ENCODE results near the gene MEAK7. TPM values are rescaled to one million over a fixed set of nuclear protein-coding genes. Genes with fewer than 3 reads are reported as not detected.
A peak's percentile ranks its signal among the peaks of the same experiment; 100 is the strongest.

Gene MEAK7
- total and polyA plus RNA-seq, 12 donors, result 3.6 to 14.1 (median 6.8) TPM

DNA sequence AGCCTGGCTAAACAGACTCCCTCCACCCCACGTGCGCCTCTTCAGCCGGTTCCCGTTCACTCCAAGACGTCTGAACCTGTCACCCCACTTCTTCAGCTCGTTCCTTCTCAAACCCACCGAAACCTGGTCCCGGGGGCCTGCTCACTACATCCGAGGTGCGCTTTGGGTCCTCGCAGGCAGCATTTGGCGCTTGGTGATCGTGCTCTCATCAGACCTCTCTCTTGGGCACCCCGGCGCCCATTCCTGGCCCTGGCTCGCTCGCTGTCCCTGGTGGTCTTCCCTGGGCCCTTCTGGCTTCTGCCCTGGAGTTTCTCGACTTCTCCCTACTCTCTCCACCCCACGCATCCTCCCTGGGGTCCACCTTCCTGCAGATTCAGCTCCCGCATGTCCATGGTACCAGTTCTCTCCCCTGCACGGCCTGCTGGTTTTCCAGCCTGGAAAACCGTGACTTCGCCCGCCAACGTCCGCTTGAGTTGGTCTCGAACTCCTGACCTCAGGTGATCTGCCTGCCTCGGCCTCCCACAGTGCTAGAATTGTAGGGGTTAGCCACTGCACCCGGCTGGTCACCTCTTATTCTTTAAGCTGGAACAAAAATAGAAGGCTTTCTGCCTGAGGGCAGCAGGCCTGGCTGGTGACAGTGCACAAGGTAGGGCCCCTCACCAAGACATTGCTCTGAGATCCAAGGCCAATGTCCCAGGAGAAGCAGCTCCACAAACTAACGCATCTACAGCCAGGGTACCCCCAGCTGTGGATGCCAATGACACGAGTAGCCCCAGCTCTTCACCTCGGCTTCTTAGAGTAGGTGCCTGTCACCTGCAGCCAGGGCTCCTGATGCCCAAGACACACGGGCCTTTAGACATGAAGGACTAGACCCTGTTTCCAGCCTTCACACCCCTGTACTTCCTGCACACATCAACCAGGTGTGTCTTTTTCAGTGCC, 1.1 kb upstream of the MEAK7 start:
- peak overlapping the region in 4 of 5 donors; percentile 43 to 91 (median 62) for H3K27ac ChIP-seq
- WGBS, 4 donors, result 72 to 77% (median 75%) methylated on average over 28 to 33 of the region's 33 CpGs
- no peaks in the 10 kb centered on the region for H3K36me3 ChIP-seq (replicated peaks in 1 of 2)
- peaks cover 7 to 16% of the 10 kb centered on the region in 2 donors for H3K4me1 ChIP-seq (replicated peaks in 1 of 2)
- no peaks in the 10 kb centered on the region for H3K9me3 ChIP-seq (replicated peaks in 1 of 3)
- TF ChIP-seq, protein P1, sequence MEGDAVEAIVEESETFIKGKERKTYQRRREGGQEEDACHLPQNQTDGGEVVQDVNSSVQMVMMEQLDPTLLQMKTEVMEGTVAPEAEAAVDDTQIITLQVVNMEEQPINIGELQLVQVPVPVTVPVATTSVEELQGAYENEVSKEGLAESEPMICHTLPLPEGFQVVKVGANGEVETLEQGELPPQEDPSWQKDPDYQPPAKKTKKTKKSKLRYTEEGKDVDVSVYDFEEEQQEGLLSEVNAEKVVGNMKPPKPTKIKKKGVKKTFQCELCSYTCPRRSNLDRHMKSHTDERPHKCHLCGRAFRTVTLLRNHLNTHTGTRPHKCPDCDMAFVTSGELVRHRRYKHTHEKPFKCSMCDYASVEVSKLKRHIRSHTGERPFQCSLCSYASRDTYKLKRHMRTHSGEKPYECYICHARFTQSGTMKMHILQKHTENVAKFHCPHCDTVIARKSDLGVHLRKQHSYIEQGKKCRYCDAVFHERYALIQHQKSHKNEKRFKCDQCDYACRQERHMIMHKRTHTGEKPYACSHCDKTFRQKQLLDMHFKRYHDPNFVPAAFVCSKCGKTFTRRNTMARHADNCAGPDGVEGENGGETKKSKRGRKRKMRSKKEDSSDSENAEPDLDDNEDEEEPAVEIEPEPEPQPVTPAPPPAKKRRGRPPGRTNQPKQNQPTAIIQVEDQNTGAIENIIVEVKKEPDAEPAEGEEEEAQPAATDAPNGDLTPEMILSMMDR (IDR thresholded peaks at IDR 0.05), result no peak
- peak in 2 of 7 donors; percentile 44 to 63 for DNase-seq
- intact Hi-C loops (cut with DNase I), result loop anchor here in 1 of 2 donors (5.0 kb wide), 1 partner anchor 232 kb away; no protein-coding TSS in a partner anchor
- H3K27me3 ChIP-seq, result no peaks in the 10 kb centered on the region
- peak overlapping the region in 2 of 4 donors; percentile 74 to 82 for H3K4me3 ChIP-seq

DNA sequence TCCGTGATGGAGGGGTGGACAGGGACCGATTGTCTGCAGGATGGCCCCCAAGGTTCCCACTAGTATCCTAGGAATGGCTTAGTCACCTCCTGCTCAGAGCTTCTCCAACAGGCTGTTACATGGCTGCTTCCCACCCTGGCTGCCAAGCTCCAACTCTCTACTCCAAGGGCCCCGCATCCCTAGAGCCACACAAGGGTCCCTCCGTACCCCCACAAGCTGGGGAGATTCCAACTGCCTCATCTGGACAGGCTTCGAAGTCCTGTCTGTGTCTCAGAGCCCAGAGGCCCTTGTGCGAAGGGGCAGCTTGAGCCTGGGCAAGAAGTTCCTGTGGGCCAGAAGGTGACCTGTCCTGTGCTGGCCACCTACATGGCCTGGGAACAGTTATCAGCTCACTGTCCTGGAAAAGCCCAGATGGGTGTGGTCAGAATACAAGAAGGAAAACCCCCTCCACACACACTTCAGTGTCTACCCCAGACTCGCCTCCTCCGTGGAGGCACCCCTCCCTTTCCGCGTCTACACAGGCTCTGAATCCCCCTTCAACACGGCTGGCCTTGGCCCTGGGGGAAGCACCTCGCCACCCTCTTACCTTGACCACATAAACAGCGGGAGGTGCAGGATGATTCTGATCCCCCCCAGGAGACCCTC, 586 bp downstream of the MEAK7 start:
- WGBS, 4 donors, result 28 to 39% (median 34%) methylated on average over 9 to 13 of the region's 13 CpGs
- peaks cover 7 to 16% of the 10 kb centered on the region in 2 donors for H3K4me1 ChIP-seq (replicated peaks in 1 of 2)
- peak in 3 of 7 donors; percentile 29 to 45 (median 35) for DNase-seq
- H3K27ac ChIP-seq, result peak overlapping the region in 3 of 5 donors; percentile 29 to 76 (median 56)
- H3K27me3 ChIP-seq, result no peaks in the 10 kb centered on the region
- no peak for TF ChIP-seq POLR2A (IDR thresholded peaks at IDR 0.05)
- TF ChIP-seq, protein P1 (IDR thresholded peaks at IDR 0.05), result no peak
- H3K36me3 ChIP-seq (replicated peaks in 1 of 2), result no peaks in the 10 kb centered on the region
- no peaks in the 10 kb centered on the region for H3K9me3 ChIP-seq (replicated peaks in 1 of 3)
- intact Hi-C loops (cut with DNase I), result no loop called here
- H3K4me3 ChIP-seq, result peak overlapping the region; percentile 38 to 82 (median 63)

DNA sequence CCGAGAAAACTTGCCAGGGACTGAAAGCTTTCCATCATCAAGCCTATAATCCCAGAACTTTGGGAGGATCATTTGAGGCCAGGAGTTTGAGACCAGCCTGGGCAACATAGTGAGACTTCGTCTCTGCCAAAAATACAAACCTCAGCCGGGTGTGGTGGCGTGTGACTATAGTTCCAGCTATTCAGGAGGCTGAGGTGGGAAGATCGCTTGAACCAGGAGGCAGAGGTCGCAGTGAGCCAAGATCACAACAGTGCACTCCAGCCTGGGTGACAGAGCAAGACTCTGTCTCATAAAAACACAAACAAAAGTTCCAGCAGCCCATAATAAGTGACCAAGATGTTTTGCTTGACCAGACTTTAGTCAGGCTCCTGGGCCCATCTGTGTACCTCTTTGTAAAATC, 1.9 kb downstream of the MEAK7 start:
- no peak overlapping the region for H3K4me3 ChIP-seq
- H3K9me3 ChIP-seq (replicated peaks in 1 of 3), result no peaks in the 10 kb centered on the region
- intact Hi-C loops (cut with DNase I), result no loop called here
- TF ChIP-seq, protein P1 (IDR thresholded peaks at IDR 0.05), result no peak
- TF ChIP-seq POLR2A (IDR thresholded peaks at IDR 0.05), result no peak
- no peak for DNase-seq
- no peaks in the 10 kb centered on the region for H3K27me3 ChIP-seq
- no peak overlapping the region for H3K27ac ChIP-seq
- WGBS, 4 donors, result 96 to 100% (median 96%) methylated on average over 5 to 6 of the region's 6 CpGs
- H3K36me3 ChIP-seq (replicated peaks in 1 of 2), result peaks cover 0 to 4% of the 10 kb centered on the region in 2 donors
- H3K4me1 ChIP-seq (replicated peaks in 1 of 2), result peaks cover 7 to 16% of the 10 kb centered on the region in 2 donors

DNA sequence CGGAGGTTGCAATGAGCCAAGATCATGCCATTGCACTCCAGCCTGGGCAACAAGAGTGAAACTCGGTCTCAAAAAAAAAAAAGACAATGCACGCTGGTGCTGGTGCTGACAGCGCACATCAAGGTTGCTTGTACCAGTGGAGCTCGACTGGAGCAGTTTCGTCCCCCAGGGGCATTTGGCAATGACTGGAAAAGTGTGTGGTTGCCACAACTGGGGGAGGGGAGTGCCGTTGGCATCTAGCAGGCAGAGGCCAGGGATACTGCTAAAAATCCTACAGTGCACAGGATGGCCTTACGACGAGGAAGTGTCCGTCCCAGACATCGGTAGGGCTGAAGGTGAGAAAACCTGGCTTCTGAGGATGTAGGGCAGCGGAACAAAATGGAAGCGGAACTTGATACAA, 2.4 kb downstream of the MEAK7 start:
- intact Hi-C loops (cut with DNase I), result no loop called here
- Histone ChIP-seq H3K27ac (no peak overlapping the region), H3K4me1 (replicated peaks in 1 of 2) (peaks cover 7 to 16% of the 10 kb centered on the region in 2 donors), H3K9me3 (replicated peaks in 1 of 3) (no peaks in the 10 kb centered on the region), H3K36me3 (replicated peaks in 1 of 2) (peaks cover 0 to 8% of the 10 kb centered on the region in 2 donors), H3K27me3 (no peaks in the 10 kb centered on the region), H3K4me3 (no peak overlapping the region)
- WGBS, 4 donors, result 95 to 97% (median 96%) methylated on average over 13 of the region's 13 CpGs
- TF ChIP-seq, protein P1 (IDR thresholded peaks at IDR 0.05), result no peak
- no peak for TF ChIP-seq POLR2A (IDR thresholded peaks at IDR 0.05)
- no peak for DNase-seq

Data from adrenal gland (tissue), 12 donors.